Posterior cingulate gyrus (tissue), 11 donors: ENCODE measurements around the gene POLH.
"Not testable (repeated sequence)": the region's sequence is repeated elsewhere in the genome, so short reads cannot be mapped to it uniquely, and the experiment has no call there.

Source experiments
- DNase-seq, 10 donors: peaks; one replicate each; pipeline versions ENCODE4 v3.0.0 to v3.0.0-alpha.2; 2020 to 2021; ENCODE audit warnings: mixed read lengths in 3 of 10
- intact Hi-C: fragments of 100-400 bp; cut with DNase I; formaldehyde crosslinking; loops from one replicate; pipeline ENCODE4 v1.15.1; 2023

Gene POLH

GRCh38 chr6:43575772-43576551 lies at the start of gene POLH, which contains the start of gene XPO5:
Gene POLH (plus strand): TSS chr6:43576185. CDS start chr6:43582320, 6,135 bp downstream.
Gene XPO5 (minus strand): TSS chr6:43576038. CDS start chr6:43575864, 174 bp downstream.
- peak; percentile 76 to 98 (median 87) for DNase-seq
- intact Hi-C loops, result loop anchor here (5.0 kb wide), 2 partner anchors 59 to 61 kb away; partner anchors contain the start of genes MAD2L1BP, POLR1C and YIPF3

- no peak for DNase-seq
- intact Hi-C loops, result no loop called here
Measured at GRCh38 chr6:43532201-43532600, 43.8 kb upstream of the POLH start.

GRCh38 chr6:43538986-43539385 lies 37.0 kb upstream of the POLH start:
- DNase-seq, intact Hi-C loops: not testable (repeated sequence)

- DNase-seq, intact Hi-C loops: not testable (repeated sequence)
Measured at GRCh38 chr6:43539409-43539808, 36.6 kb upstream of the POLH start.

- no peak for DNase-seq
Measured at GRCh38 chr6:43540507-43540906, 35.5 kb upstream of the POLH start.

GRCh38 chr6:43541774-43542471 lies 34.1 kb upstream of the POLH start:
- intact Hi-C loops, result no loop called here
- DNase-seq, result no peak

More at GRCh38 chr6:43540507-43540906, 35.5 kb upstream of the POLH start:
- intact Hi-C loops, result no loop called here

GRCh38 chr6:43544461-43544860 lies 31.5 kb upstream of the POLH start:
- intact Hi-C loops, result no loop called here
- DNase-seq, result no peak

GRCh38 chr6:43547222-43547621 lies 28.8 kb upstream of the POLH start:
- intact Hi-C loops, result no loop called here
- no peak for DNase-seq

- intact Hi-C loops, DNase-seq: not testable (repeated sequence)
Measured at GRCh38 chr6:43557620-43558019, 18.4 kb upstream of the POLH start.

GRCh38 chr6:43559328-43559727 lies 16.7 kb upstream of the POLH start:
- intact Hi-C loops, result no loop called here

GRCh38 chr6:43570876-43571441 lies 5.0 kb upstream of the POLH start:
- no peak for DNase-seq
- intact Hi-C loops, result no loop called here

More at GRCh38 chr6:43559328-43559727, 16.7 kb upstream of the POLH start:
- DNase-seq, result no peak

GRCh38 chr6:43572015-43572414 lies 4.0 kb upstream of the POLH start:
- intact Hi-C loops, result no loop called here
- DNase-seq, result peak in 2 of 10 donors; percentile 24 to 55

GRCh38 chr6:43575105-43575771 lies 747 bp upstream of the POLH start:
- intact Hi-C loops, result loop anchor here (5.0 kb wide), 2 partner anchors 58 to 62 kb away; partner anchors contain the start of genes MAD2L1BP, POLR1C and YIPF3
- DNase-seq, result peak in 8 of 10 donors; percentile 11 to 84 (median 30)

- intact Hi-C loops, result loop anchor here (5.0 kb wide), 2 partner anchors 59 to 61 kb away; partner anchors contain the start of genes MAD2L1BP, POLR1C and YIPF3
- no peak for DNase-seq
Measured at GRCh38 chr6:43578748-43579147, 2.8 kb downstream of the POLH start.

GRCh38 chr6:43579171-43579570 lies 3.2 kb downstream of the POLH start:
- intact Hi-C loops, result loop anchor here (5.0 kb wide), 2 partner anchors 58 to 62 kb away; partner anchors contain the start of genes MAD2L1BP, POLR1C and YIPF3
- DNase-seq, result no peak

GRCh38 chr6:43582911-43583310 lies 6.9 kb downstream of the POLH start:
- no peak for DNase-seq
- intact Hi-C loops, result no loop called here

GRCh38 chr6:43584892-43585570 lies 9.0 kb downstream of the POLH start:
- intact Hi-C loops, result no loop called here
- DNase-seq, result no peak

- DNase-seq, result no peak
- intact Hi-C loops, result no loop called here
Measured at GRCh38 chr6:43588194-43588593, 12.2 kb downstream of the POLH start.

GRCh38 chr6:43589564-43589963 lies 13.6 kb downstream of the POLH start:
- intact Hi-C loops, DNase-seq: not testable (repeated sequence)

- no peak for DNase-seq
- intact Hi-C loops, result no loop called here
Measured at GRCh38 chr6:43593938-43594337, 18.0 kb downstream of the POLH start.
